NCI-H1417 treated with DMSO at 0.1 percent for 48 hours (cell line): ENCODE data around the gene SECISBP2.

Source experiments
- DNase-seq: peaks from one replicate; lab custom pipeline; 2025; lab: John Stamatoyannopoulos, UW

Gene SECISBP2

GRCh38 chr9:89350988-89351557 lies 32.8 kb downstream of the SECISBP2 start:
- DNase-seq: no peak

DNA sequence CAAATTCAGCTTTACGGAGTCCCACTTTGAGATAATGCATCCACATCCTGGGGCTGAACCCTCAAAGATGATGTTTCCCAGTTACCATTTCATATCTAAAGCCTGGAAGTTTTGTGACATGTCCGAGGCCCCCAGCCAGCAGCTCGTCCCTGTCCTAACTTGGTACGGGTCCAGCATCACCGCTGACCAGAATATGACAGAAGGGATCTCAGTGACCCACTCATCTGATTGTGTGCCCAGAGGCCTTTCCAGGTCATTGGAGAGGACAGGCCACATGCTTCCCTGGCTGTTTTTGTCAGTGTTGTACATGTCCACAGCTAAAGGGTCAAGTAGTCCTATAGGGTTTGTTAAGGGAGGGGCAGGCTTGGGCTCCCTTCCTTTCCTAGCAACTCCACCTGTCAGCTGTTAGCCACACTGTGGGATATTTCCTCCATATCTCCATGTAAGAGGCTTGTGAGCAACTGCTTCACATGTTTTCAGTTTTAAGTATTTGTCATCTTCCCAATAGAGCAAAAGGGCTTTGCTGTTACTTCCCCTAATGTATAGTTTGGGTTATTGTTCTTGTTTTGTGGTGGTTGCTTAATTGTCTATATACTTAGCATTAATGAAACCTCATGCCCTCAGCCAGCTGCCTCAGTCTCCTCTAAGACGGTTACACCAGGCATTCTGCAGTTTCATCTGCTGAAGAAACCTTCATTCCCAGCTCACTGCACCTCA lies 33.4 kb downstream of the SECISBP2 start:
- no peak for DNase-seq

DNA sequence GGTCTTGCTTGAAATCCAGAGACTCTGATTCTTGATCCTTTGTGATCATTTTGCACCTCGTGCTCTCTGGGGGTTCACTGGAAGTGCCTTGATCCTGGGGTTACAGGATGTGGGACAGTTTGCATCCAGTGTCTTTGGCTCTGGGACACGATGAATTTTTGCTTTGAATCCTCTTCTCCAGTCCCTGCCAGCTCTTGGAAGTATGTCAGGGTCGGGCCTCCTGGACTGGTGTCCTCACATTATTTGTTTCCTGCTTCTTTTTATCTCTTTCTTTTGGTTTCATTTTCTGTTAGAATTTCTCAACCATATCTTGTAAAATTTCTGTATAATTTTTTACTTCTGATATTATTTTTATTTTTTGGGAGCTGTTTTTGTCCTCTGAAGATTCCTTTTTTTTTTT lies 34.2 kb downstream of the SECISBP2 start:
- no peak for DNase-seq

DNA sequence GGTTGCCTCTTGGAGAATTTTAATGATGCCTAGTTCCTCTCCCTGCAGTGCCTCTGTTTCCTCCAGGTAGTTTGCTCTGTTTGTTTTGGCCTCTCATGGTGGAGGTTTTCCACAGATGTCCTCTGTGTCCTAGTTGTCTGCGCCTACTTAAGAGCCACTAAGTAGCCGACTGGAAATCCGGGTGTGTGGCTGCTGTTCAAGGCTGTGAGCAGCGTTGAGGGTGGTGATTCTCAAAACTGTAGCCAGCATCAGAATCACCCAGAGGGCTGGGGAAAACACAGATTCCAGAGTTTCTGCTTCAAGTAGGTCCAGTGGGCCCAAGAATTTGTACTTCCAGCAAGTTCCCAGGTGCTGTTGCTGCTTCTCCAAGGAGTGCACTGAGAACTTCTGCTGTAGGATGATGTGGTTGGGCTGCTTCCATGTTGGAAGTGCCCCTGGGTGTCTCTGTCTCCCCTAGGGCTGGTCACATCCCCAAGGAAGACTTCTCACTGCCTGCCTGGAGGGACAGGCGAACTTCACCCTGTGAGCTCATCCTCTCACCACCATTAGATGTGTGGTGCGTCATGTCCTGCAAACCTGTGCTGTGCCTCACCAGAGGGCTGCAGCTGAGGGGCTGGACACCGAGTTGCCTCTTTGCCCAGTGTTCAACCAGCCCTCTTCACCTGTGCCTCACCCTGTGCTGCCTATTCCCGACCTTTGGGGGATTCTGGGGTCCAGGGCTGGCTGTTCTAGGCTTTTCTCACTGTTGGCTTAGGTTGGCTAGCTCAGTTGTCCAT lies 34.8 kb downstream of the SECISBP2 start:
- no peak for DNase-seq

DNA sequence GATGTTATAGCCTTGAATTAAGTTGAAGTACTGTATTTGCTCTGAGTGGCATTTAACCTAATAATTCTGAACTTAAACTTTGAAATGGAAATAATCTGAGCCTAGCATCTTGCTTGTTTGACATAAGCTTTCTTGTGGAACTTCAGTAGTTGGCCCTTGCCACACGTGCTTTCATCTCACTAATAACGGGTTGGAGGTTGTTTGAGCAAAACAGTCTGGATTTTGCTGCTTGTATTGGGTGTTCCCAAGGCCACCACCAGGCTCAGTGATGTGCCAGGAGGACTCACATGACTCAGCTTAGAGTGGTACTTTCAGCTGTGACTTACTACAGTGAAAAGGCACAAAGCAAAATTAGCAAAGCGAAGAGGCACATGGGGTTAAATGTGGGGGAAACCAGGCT lies 35.7 kb downstream of the SECISBP2 start:
- DNase-seq: no peak

DNA sequence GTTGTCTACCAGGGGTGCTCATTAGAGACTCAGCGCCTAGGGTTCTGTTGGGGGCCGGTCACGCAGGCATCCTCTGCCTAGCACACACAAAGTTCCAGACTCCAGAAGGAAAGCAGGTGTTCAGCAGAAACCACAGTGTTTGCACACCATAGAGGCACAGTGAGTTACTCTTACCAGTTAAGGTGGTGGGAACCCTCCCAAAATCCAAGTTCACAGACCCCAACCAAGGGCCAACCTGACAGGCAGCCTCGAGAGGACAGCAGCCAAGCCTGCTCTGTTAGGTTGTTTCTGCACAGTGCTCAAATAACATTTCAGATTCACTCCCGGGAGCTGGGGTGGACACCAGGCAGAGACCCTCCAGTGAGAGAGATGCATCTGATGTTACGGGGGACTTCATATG lies 36.2 kb downstream of the SECISBP2 start:
- DNase-seq: no peak

DNA sequence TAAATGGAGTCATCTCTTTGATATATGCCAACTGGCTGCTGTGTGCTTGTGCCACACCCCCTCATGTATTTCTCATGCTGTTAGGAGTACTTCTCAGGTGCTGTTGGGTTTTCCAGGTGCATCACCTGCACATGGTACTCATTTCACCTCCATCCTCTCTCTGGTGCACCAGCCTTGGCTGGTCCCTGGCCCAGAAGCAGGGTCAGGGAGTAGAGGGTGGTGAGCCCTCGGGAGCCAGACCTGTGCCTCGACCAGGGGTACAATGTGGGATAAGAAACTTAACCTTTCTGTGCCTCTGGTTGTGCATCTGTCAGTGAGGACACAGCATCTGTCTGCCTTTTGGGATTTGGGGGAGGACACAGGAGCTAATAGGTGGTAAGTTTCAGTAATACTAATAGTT lies 38.5 kb downstream of the SECISBP2 start:
- no peak for DNase-seq

GRCh38 chr9:89357331-89358197 lies 39.3 kb downstream of the SECISBP2 start:
- DNase-seq: no peak

GRCh38 chr9:89358376-89358916 lies 40.1 kb downstream of the SECISBP2 start:
- no peak for DNase-seq

GRCh38 chr9:89358985-89359384 lies 40.7 kb downstream of the SECISBP2 start:
- DNase-seq: no peak

DNA sequence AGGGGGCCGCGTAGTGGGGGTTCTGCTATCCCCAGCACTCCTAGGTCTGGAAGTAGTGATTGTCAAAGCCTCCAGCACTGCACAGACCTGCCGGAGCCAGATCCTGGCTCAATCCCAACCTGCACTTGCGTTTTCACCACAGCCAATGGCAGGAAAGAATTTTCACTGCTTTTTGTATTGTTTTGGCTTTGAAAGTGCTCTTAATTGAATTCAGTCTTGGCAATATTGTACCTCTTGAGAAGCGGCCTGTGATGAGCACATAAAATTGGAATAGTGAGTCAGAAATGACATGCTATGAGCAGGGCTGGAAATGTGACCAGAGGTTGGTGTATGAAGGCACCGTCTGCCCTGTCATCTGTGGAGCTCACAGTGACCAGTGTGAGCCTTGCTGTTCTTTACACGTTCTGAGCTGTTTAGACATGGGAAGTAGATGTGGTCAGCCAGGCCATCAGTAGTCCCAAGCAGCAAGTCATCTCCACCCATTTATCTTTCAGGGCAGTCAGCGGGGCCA lies 41.5 kb downstream of the SECISBP2 start:
- DNase-seq: no peak

- DNase-seq: no peak
These were observed 42.2 kb downstream of the SECISBP2 start for GRCh38 chr9:89360465-89360864.

GRCh38 chr9:89361031-89361430 lies 42.7 kb downstream of the SECISBP2 start:
- no peak for DNase-seq

DNA sequence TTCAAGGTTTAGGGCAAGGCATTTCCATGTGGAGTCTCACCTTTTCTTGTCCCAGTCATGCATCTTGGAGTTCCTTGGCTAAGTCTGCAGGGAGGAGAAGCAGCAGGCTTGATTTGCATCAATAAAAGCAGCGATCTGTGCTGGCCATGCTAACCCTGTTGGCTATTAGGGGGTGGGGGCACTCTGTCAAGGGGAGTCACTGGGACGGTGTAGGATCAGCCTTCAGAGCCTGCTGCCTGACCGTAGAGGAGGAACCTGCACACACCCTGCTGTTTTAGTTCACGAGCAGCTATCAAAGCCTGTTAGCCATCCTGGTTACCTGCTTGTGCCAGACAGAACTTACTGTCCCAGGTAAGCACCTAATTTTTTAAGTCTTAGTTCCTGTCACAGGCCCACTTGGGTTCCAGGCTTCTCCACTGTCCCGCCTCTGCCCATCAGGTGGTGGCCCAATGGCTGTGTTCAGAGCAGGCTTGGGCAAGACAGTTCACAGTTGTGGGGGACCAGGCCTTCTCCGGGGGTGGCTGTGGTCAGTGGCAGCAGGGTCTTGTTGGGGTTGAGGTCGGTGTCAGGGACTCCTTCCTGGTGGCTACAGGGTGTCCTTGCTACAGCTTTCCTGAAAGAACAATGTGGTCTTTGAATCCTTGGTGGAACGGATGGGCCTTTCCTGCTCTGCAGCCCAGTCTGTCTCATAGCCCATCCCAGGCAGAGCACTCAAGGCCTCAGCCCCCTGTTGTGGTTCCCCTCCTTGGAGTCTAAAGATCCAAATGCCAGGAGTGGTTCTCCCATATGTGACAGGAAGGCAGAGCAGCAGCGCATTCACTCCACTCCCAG lies 43.7 kb downstream of the SECISBP2 start:
- no peak for DNase-seq

GRCh38 chr9:89362647-89363310 lies 44.5 kb downstream of the SECISBP2 start:
- DNase-seq: no peak

DNA sequence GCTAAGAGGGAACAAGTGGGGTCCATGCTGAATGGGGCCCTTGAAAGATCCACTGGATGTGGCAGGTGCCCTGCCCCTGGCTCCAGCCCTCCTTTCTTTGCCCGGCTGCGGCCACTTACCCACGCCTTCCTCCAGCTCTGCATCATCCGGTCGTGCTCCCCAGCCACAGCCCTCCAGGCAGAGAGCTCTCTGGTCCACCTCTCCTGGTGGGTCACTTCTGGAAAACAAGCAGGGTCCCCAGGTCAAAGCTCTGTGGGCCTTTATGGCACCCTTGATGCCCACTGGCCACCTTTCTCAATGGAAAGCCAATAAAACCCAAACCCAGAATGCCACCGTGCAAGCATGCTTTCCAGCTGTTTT lies 45.0 kb downstream of the SECISBP2 start:
- DNase-seq: no peak

- DNase-seq: no peak
These were observed 45.8 kb downstream of the SECISBP2 start for GRCh38 chr9:89363921-89364665.

GRCh38 chr9:89364666-89365531 lies 46.6 kb downstream of the SECISBP2 start:
- no peak for DNase-seq

- no peak for DNase-seq
These were observed 47.2 kb downstream of the SECISBP2 start for GRCh38 chr9:89365532-89365912.
